Trophoblast cell (in vitro differentiated cells and primary cell): ENCODE data around the gene MATR3.
"Not testable (repeated sequence)": the region's sequence is repeated elsewhere in the genome, so short reads cannot be mapped to it uniquely, and the experiment has no call there.

Experiments
- DNase-seq, 2 donors: peaks; one replicate each; pipeline ENCODE4 v3.0.0-alpha.2; 2016
- H2AFZ ChIP-seq: 2 replicates; pipeline ENCODE4 v1.6.1; 2013; ENCODE audit warnings: low read length, moderate library complexity, mild to moderate bottlenecking; ENCODE audit not compliant: insufficient read depth, poor library complexity
- H2AK5ac ChIP-seq: 2 replicates; pipeline ENCODE4 v1.6.1; 2013; ENCODE audit warnings: mild to moderate bottlenecking, low read length
- H2BK120ac ChIP-seq: 2 replicates; pipeline ENCODE4 v1.6.1; 2013; ENCODE audit warnings: low read length, mild to moderate bottlenecking, moderate library complexity; ENCODE audit not compliant: insufficient read depth, poor library complexity
- H2BK12ac ChIP-seq: 2 replicates; pipeline ENCODE4 v1.6.1; 2013; ENCODE audit warnings: mild to moderate bottlenecking, low read length, moderate library complexity
- H2BK5ac ChIP-seq: 2 replicates; pipeline ENCODE4 v1.6.1; 2013; ENCODE audit warnings: low read length, low read depth, moderate library complexity, mild to moderate bottlenecking; ENCODE audit not compliant: poor library complexity
- H3K14ac ChIP-seq: 2 replicates; pipeline ENCODE4 v1.6.1; 2013; ENCODE audit warnings: mild to moderate bottlenecking, low read length
- H3K18ac ChIP-seq: 2 replicates; pipeline ENCODE4 v1.6.1; 2013; ENCODE audit warnings: mild to moderate bottlenecking, low read length
- H3K23ac ChIP-seq: 2 replicates; pipeline ENCODE4 v1.6.1; 2013; ENCODE audit warnings: low read length
- H3K27ac ChIP-seq: 2 replicates; pipeline ENCODE4 v1.5.1; 2013; ENCODE audit warnings: low read depth, mild to moderate bottlenecking, inconsistent platforms, low read length, moderate library complexity
- H3K27me3 ChIP-seq: 2 replicates; pipeline ENCODE4 v1.6.1; 2013; ENCODE audit warnings: inconsistent platforms, mild to moderate bottlenecking, low read length, moderate library complexity; ENCODE audit not compliant: insufficient read depth
- H3K36me3 ChIP-seq, 2 experiments: 1 replicate in 1 of 2; 2 replicates in 1 of 2; pipeline ENCODE4 v1.6.1; 2013; ENCODE audit warnings: low read length in 2 of 2, mild to moderate bottlenecking in 2 of 2, moderate library complexity in 1 of 2; ENCODE audit not compliant: insufficient read depth in 2 of 2, control insufficient read depth in 1 of 2
- H3K4ac ChIP-seq: 2 replicates; pipeline ENCODE4 v1.6.1; 2013; ENCODE audit warnings: low read depth, mild to moderate bottlenecking, low read length, moderate library complexity
- H3K4me1 ChIP-seq, 2 experiments: 1 replicate in 1 of 2; 2 replicates in 1 of 2; pipeline ENCODE4 v1.6.1; 2013; ENCODE audit warnings: low read length in 2 of 2, mild to moderate bottlenecking in 2 of 2, moderate library complexity in 1 of 2; ENCODE audit not compliant: insufficient read depth in 2 of 2, control insufficient read depth in 1 of 2
- H3K4me2 ChIP-seq: 2 replicates; pipeline ENCODE4 v1.6.1; 2013; ENCODE audit warnings: inconsistent platforms, mild to moderate bottlenecking, low read length, moderate library complexity
- H3K4me3 ChIP-seq: 2 replicates; pipeline ENCODE4 v1.5.1; 2013; ENCODE audit warnings: mild to moderate bottlenecking, low read depth, low read length, inconsistent platforms
- H3K79me1 ChIP-seq: one replicate; pipeline ENCODE4 v1.6.1; 2013; ENCODE audit warnings: low read length
- H3K79me2 ChIP-seq: 2 replicates; pipeline ENCODE4 v1.6.1; 2013; ENCODE audit warnings: low read length, mild to moderate bottlenecking; ENCODE audit not compliant: control insufficient read depth, insufficient read depth, poor library complexity
- H3K9ac ChIP-seq: 2 replicates; pipeline ENCODE4 v1.6.1; 2013; ENCODE audit warnings: mild to moderate bottlenecking, low read length
- H3K9me3 ChIP-seq: 2 replicates; pipeline ENCODE4 v1.6.1; 2013; ENCODE audit warnings: low read depth, mild to moderate bottlenecking, control low read depth, inconsistent platforms, low read length; ENCODE audit not compliant: insufficient read depth
- H4K12ac ChIP-seq: 2 replicates; pipeline ENCODE4 v1.6.1; 2013; ENCODE audit warnings: low read depth, mild to moderate bottlenecking, low read length, moderate library complexity
- H4K8ac ChIP-seq: 2 replicates; pipeline ENCODE4 v1.6.1; 2013; ENCODE audit warnings: low read depth, mild to moderate bottlenecking, low read length, moderate library complexity
- H4K91ac ChIP-seq: one replicate; pipeline ENCODE4 v1.6.1; 2013; ENCODE audit warnings: low read depth, mild to moderate bottlenecking, low read length, moderate library complexity
- WGBS: extraction: QIAGEN DNeasy Blood & Tissue Kit; methylation state at CpG from one replicate; pipeline ENCODE4 v1.1.7; 2013; ENCODE audit warnings: missing lambda C conversion rate; ENCODE audit not compliant: insufficient read length, insufficient coverage; ENCODE audit errors: extremely low coverage; 5-methylcytosine and 5-hydroxymethylcytosine counted together

MATR3 gene

GRCh38 chr5:139344177-139344576 is 50.6 kb downstream of the MATR3 start:
- DNase-seq = no peak
- Histone ChIP-seq H2BK120ac (no peak overlapping the region), H3K4me3 (no peak overlapping the region), H2BK12ac (no peak overlapping the region), H3K14ac (no peak overlapping the region), H2BK5ac (no peak overlapping the region), H4K12ac (no peak overlapping the region), H2AFZ (no peak overlapping the region), H3K27me3 (no peaks in the 10 kb centered on the region), H3K79me1 (peaks cover 4% of the 10 kb centered on the region), H3K36me3 (peaks cover 12% of the 10 kb centered on the region in 2 experiments), H3K9ac (no peak overlapping the region), H3K18ac (no peak overlapping the region), H4K91ac (no peak overlapping the region), H3K23ac (no peak overlapping the region), H3K79me2 (peaks cover 12% of the 10 kb centered on the region), H3K27ac (no peak overlapping the region), H3K4me2 (no peak overlapping the region), H3K9me3 (peaks cover 2% of the 10 kb centered on the region), H4K8ac (no peak overlapping the region), H3K4me1 (peaks cover 0 to 4% of the 10 kb centered on the region in 2 experiments), H2AK5ac (no peak overlapping the region), H3K4ac (peak overlapping the region; percentile 97)
- no CpG with 5 or more reads among the region's 2 CpGs for WGBS

- peaks cover 12% of the 10 kb centered on the region in 2 experiments for H3K36me3 ChIP-seq
- not testable (repeated sequence) for H2BK12ac ChIP-seq, H3K4me3 ChIP-seq, H3K27ac ChIP-seq, H3K14ac ChIP-seq, H3K4me2 ChIP-seq, H3K4me1 ChIP-seq, H3K23ac ChIP-seq, H3K79me1 ChIP-seq, H3K27me3 ChIP-seq, H4K91ac ChIP-seq, H3K18ac ChIP-seq, H2BK120ac ChIP-seq, H3K9me3 ChIP-seq, H2AFZ ChIP-seq, H4K12ac ChIP-seq, H4K8ac ChIP-seq, H3K9ac ChIP-seq, H2AK5ac ChIP-seq, H2BK5ac ChIP-seq
- H3K79me2 ChIP-seq = peaks cover 12% of the 10 kb centered on the region
- peak overlapping the region; percentile 56 for H3K4ac ChIP-seq
- no CpG with 5 or more reads among the region's 8 CpGs for WGBS
- peak; percentile 22 to 64 for DNase-seq
These were observed 51.9 kb downstream of the MATR3 start for GRCh38 chr5:139345442-139345841.

DNA sequence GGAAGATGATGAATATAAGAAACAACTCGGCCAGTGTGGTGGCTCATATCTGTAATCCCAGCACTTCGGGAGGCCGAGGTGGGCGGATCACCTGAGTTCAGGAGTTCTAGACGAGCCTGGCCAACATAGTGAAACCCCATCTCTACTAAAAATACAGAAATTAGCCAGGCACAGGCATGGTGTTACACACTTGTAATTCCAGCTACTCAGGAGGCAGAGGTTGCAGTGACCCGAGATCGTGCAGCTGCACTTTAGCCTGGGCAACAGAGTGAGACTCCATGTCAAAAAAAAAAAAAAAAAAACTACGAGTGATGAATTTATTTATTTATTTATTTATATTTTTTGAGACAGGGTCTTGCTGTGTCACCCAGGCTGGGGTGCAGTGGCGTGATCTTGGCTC is 54.3 kb downstream of the MATR3 start:
- H2AFZ ChIP-seq, H3K4me1 ChIP-seq, H2BK5ac ChIP-seq, H3K14ac ChIP-seq, H2BK12ac ChIP-seq, H3K4me2 ChIP-seq, H2AK5ac ChIP-seq, DNase-seq, H2BK120ac ChIP-seq, H3K27me3 ChIP-seq, H3K79me2 ChIP-seq, H4K12ac ChIP-seq, H3K9me3 ChIP-seq, H3K4me3 ChIP-seq, H4K8ac ChIP-seq, H4K91ac ChIP-seq, H3K27ac ChIP-seq, H3K23ac ChIP-seq, H3K79me1 ChIP-seq, H3K9ac ChIP-seq, H3K18ac ChIP-seq: not testable (repeated sequence)
- Histone ChIP-seq H3K36me3 (peaks cover 12 to 15% of the 10 kb centered on the region in 2 experiments), H3K4ac (peak overlapping the region; percentile 86)
- WGBS = no CpG with 5 or more reads among the region's 9 CpGs

GRCh38 chr5:139354186-139354585 is 60.6 kb downstream of the MATR3 start:
- Histone ChIP-seq H2AK5ac (no peak overlapping the region), H3K9ac (no peak overlapping the region), H3K36me3 (peaks cover 6 to 7% of the 10 kb centered on the region in 2 experiments), H4K12ac (no peak overlapping the region), H3K4ac (no peak overlapping the region), H3K18ac (no peak overlapping the region), H3K9me3 (no peaks in the 10 kb centered on the region), H3K27ac (no peak overlapping the region), H3K4me3 (no peak overlapping the region), H2BK12ac (no peak overlapping the region), H3K14ac (no peak overlapping the region), H3K79me2 (peaks cover 6% of the 10 kb centered on the region), H2BK120ac (no peak overlapping the region), H3K79me1 (no peaks in the 10 kb centered on the region), H3K4me1 (no peaks in the 10 kb centered on the region), H2AFZ (no peak overlapping the region), H3K4me2 (no peak overlapping the region), H4K91ac (no peak overlapping the region), H3K27me3 (no peaks in the 10 kb centered on the region), H4K8ac (no peak overlapping the region), H2BK5ac (no peak overlapping the region), H3K23ac (no peak overlapping the region)
- DNase-seq = no peak
- WGBS = no CpG with 5 or more reads among the region's 3 CpGs
